Endodermal cell (in vitro differentiated cells): ENCODE measurements around the gene GAPT. TPM values are rescaled to one million over a fixed set of nuclear protein-coding genes. Genes with fewer than 3 reads are reported as not detected.

Source experiments
- DNase-seq: peaks from one replicate; pipeline ENCODE4 v3.0.0-alpha.2; 2017
- H3K27ac ChIP-seq: 2 replicates; pipeline ENCODE4 v1.5.1; 2013; ENCODE audit warnings: mild to moderate bottlenecking, low read depth, low read length, moderate library complexity
- H3K27me3 ChIP-seq: 2 replicates; pipeline ENCODE4 v1.6.1; 2013; ENCODE audit warnings: mild to moderate bottlenecking, low read length, moderate library complexity; ENCODE audit not compliant: insufficient read depth, control insufficient read depth, poor library complexity, severe bottlenecking
- H3K36me3 ChIP-seq: 2 replicates; pipeline ENCODE4 v1.7.0; 2013; ENCODE audit warnings: mild to moderate bottlenecking, low read length, moderate library complexity; ENCODE audit not compliant: control insufficient read depth, insufficient read depth
- H3K4me1 ChIP-seq: one replicate; pipeline ENCODE4 v1.7.0; 2013; ENCODE audit warnings: low read length; ENCODE audit not compliant: control insufficient read depth, insufficient read depth
- H3K4me3 ChIP-seq: 2 replicates; pipeline ENCODE4 v1.5.1; 2013; ENCODE audit warnings: mild to moderate bottlenecking, low read length, moderate library complexity
- H3K9ac ChIP-seq: 2 replicates; pipeline ENCODE4 v1.6.1; 2013; ENCODE audit warnings: mild to moderate bottlenecking, low read length, moderate library complexity; ENCODE audit not compliant: poor library complexity, severe bottlenecking; ENCODE audit errors: extremely low read depth
- H3K9me3 ChIP-seq: 2 replicates; pipeline ENCODE4 v1.6.1; 2013; ENCODE audit warnings: mild to moderate bottlenecking, low read length, moderate library complexity; ENCODE audit not compliant: control insufficient read depth
- H3K27ac Mint-ChIP-seq: 2 replicates; pipeline ENCODE4 v1.8.0; 2020; ENCODE audit warnings: mixed read lengths
- H3K27me3 Mint-ChIP-seq: 2 replicates; pipeline ENCODE4 v1.8.0; 2021; ENCODE audit warnings: mild to moderate bottlenecking, mixed read lengths; ENCODE audit not compliant: insufficient read depth
- H3K36me3 Mint-ChIP-seq: 2 replicates; pipeline ENCODE4 v1.8.0; 2020; ENCODE audit warnings: low read depth, mixed read lengths
- H3K4me1 Mint-ChIP-seq: 2 replicates; pipeline ENCODE4 v1.8.0; 2020; ENCODE audit warnings: mixed read lengths
- H3K4me3 Mint-ChIP-seq: 2 replicates; pipeline ENCODE4 v1.8.0; 2020; ENCODE audit warnings: mild to moderate bottlenecking, moderate library complexity, mixed read lengths
- H3K9me3 Mint-ChIP-seq: 2 replicates; pipeline ENCODE4 v1.8.0; 2020; ENCODE audit warnings: mild to moderate bottlenecking, mixed read lengths
- CTCF ChIP-seq: fragments of 200-600 bp; sonication (generic); conservative IDR thresholded peaks from 2 replicates; pipeline ENCODE4 v1.5.0; 2021; ENCODE audit warnings: antibody characterized with exemption, mild to moderate bottlenecking
- WGBS, 2 experiments: methylation state at CpG; one replicate each; pipeline versions ENCODE4 v1.1.5 to v1.1.7; 2013; ENCODE audit warnings: missing lambda C conversion rate in 2 of 2, mixed read lengths in 1 of 2; ENCODE audit not compliant: insufficient coverage in 1 of 2, insufficient read length in 1 of 2; 5-methylcytosine and 5-hydroxymethylcytosine counted together
- total RNA-seq, 2 donors: library from RNA; stranded (reverse); fragmentation: NEBNext Ultra II Directional in 1 of 2; extraction: Animal tissue kit (Norgen Biotek cat#: 25700) in 1 of 2; gene quantifications; 2 replicates in 1 of 2; 3 replicates in 1 of 2; pipeline ENCODE4 v1.2.1, GENCODE V29; 2021

GAPT gene
- total RNA-seq, 2 donors from 2014 or later: 0.13 to 1.9 TPM

- Mint-ChIP-seq H3K4me1 (peaks cover 24% of the 10 kb centered on the region), H3K36me3 (no peaks in the 10 kb centered on the region), H3K27ac (no peak overlapping the region), H3K4me3 (no peak overlapping the region), H3K27me3 (no peaks in the 10 kb centered on the region), H3K9me3 (no peaks in the 10 kb centered on the region)
- Histone ChIP-seq H3K9me3 (no peaks in the 10 kb centered on the region), H3K4me1 (no peaks in the 10 kb centered on the region), H3K4me3 (no peak overlapping the region), H3K27me3 (no peaks in the 10 kb centered on the region), H3K36me3 (no peaks in the 10 kb centered on the region), H3K27ac (no peak overlapping the region), H3K9ac (no peak overlapping the region)
- DNase-seq: peak; percentile 57
- peak; percentile 75 for TF ChIP-seq CTCF
- 77 to 86% methylated on average over 1 to 3 of the region's 3 CpGs for WGBS, 2 experiments
Measured at GRCh38 chr5:58496488-58496887, 5.3 kb downstream of the GAPT start.

GRCh38 chr5:58497386-58497785, 6.2 kb downstream of the GAPT start:
- H3K4me3 ChIP-seq: no peak overlapping the region
- Mint-ChIP-seq H3K4me1 (peaks cover 24% of the 10 kb centered on the region), H3K9me3 (no peaks in the 10 kb centered on the region), H3K36me3 (no peaks in the 10 kb centered on the region), H3K27me3 (no peaks in the 10 kb centered on the region), H3K27ac (no peak overlapping the region), H3K4me3 (no peak overlapping the region)
- H3K27me3 ChIP-seq: no peaks in the 10 kb centered on the region
- no peak for TF ChIP-seq CTCF
- H3K9ac ChIP-seq: no peak overlapping the region
- 94 to 96% methylated on average over 5 of the region's 5 CpGs for WGBS, 2 experiments
- no peaks in the 10 kb centered on the region for H3K4me1 ChIP-seq
- no peaks in the 10 kb centered on the region for H3K9me3 ChIP-seq
- no peak overlapping the region for H3K27ac ChIP-seq
- DNase-seq: no peak
- H3K36me3 ChIP-seq: no peaks in the 10 kb centered on the region

- no peaks in the 10 kb centered on the region for H3K27me3 Mint-ChIP-seq
- H3K9ac ChIP-seq: no peak overlapping the region
- H3K4me1 ChIP-seq: no peaks in the 10 kb centered on the region
- H3K27ac ChIP-seq: no peak overlapping the region
- peaks cover 24% of the 10 kb centered on the region for H3K4me1 Mint-ChIP-seq
- no peak for DNase-seq
- H3K36me3 ChIP-seq: no peaks in the 10 kb centered on the region
- H3K9me3 Mint-ChIP-seq: no peaks in the 10 kb centered on the region
- H3K27ac Mint-ChIP-seq: no peak overlapping the region
- no peak for TF ChIP-seq CTCF
- no peak overlapping the region for H3K4me3 Mint-ChIP-seq
- no peak overlapping the region for H3K4me3 ChIP-seq
- H3K27me3 ChIP-seq: no peaks in the 10 kb centered on the region
- H3K9me3 ChIP-seq: no peaks in the 10 kb centered on the region
- H3K36me3 Mint-ChIP-seq: no peaks in the 10 kb centered on the region
Measured at GRCh38 chr5:58497921-58498320, 6.7 kb downstream of the GAPT start.
